SK-N-SH (cell line): ENCODE measurements around the gene ART5. TPM values are rescaled to one million over a fixed set of nuclear protein-coding genes. Genes with fewer than 3 reads are reported as not detected.

ENCODE experiments used
- CTCF ChIA-PET: fragments of 300-600, 350-600 bp; formaldehyde crosslinking; extraction: SDS; loops from one replicate; lab custom pipeline; 2021; lab: Yijun Ruan, JAX
- POLR2A ChIA-PET: fragments of 350-600 bp; sonication (Branson Sonifier 250); formaldehyde crosslinking; extraction: SDS; loops from one replicate; lab custom pipeline; 2020; ENCODE audit warnings: antibody characterized with exemption, inconsistent platforms; lab: Yijun Ruan, JAX
- DNase-seq: peaks from one replicate; pipeline ENCODE4 v3.0.0; 2012
- H2AFZ ChIP-seq: fragments of 200-600 bp; sonication (generic); 2 replicates; pipeline ENCODE4 v1.8.1; 2016; ENCODE audit warnings: antibody characterized with exemption, mild to moderate bottlenecking, low read depth
- H3F3A ChIP-seq: fragments of 200-600 bp; sonication (generic); replicated peaks from 2 replicates; pipeline ENCODE3; 2016; ENCODE audit warnings: antibody characterized with exemption, mild to moderate bottlenecking; ENCODE audit not compliant: insufficient read depth
- H3K27ac ChIP-seq, 2 experiments: fragments of 200-500 bp in 1 of 2; fragments of 200-600 bp in 1 of 2; sonication (Bioruptor generic) in 1 of 2; sonication (generic), shearing (Covaris generic) in 1 of 2; 2 replicates each; pipeline versions ENCODE4 v1.5.1 to v1.6.1; 2014 to 2016; ENCODE audit warnings: low read depth in 2 of 2, inconsistent platforms in 1 of 2, low read length in 1 of 2, mild to moderate bottlenecking in 1 of 2, mixed read lengths in 1 of 2
- H3K27me3 ChIP-seq: fragments of 200-600 bp; sonication (generic), shearing (Covaris generic); 2 replicates; pipeline ENCODE4 v1.6.1; 2016; ENCODE audit warnings: mixed run types; ENCODE audit not compliant: insufficient read depth
- H3K36me3 ChIP-seq, 2 experiments: fragments of 200-500 bp in 1 of 2; fragments of 200-600 bp in 1 of 2; sonication (Bioruptor generic) in 1 of 2; sonication (generic) in 1 of 2; replicated peaks in 1 of 2; 2 replicates each; pipeline versions ENCODE3 to v1.5.1; 2014 to 2016; ENCODE audit warnings: low read length in 1 of 2, mild to moderate bottlenecking in 1 of 2; ENCODE audit not compliant: insufficient read depth in 2 of 2, control insufficient read depth in 1 of 2
- H3K4me1 ChIP-seq, 2 experiments: fragments of 200-500 bp in 1 of 2; fragments of 200-600 bp in 1 of 2; sonication (Bioruptor generic) in 1 of 2; sonication (generic), shearing (Covaris generic) in 1 of 2; 2 replicates each; pipeline versions ENCODE4 v1.5.1 to v1.6.1; 2014 to 2016; ENCODE audit warnings: low read depth in 1 of 2, low read length in 1 of 2, mixed run types in 1 of 2; ENCODE audit not compliant: insufficient read depth in 2 of 2, control insufficient read depth in 1 of 2
- H3K4me2 ChIP-seq: fragments of 200-600 bp; sonication (generic), shearing (Covaris generic); 2 replicates; pipeline ENCODE4 v1.6.1; 2017; ENCODE audit warnings: mixed run types
- H3K4me3 ChIP-seq, 2 experiments: fragments of 200-500 bp in 1 of 2; fragments of 200-600 bp in 1 of 2; sonication (Bioruptor generic) in 1 of 2; sonication (generic), shearing (Covaris generic) in 1 of 2; 2 replicates each; pipeline versions ENCODE4 v1.5.1 to v1.8.1; 2014 to 2016; ENCODE audit warnings: low read depth in 2 of 2, inconsistent platforms in 1 of 2, low read length in 1 of 2, mild to moderate bottlenecking in 1 of 2, mixed read lengths in 1 of 2, moderate library complexity in 1 of 2
- H3K79me2 ChIP-seq: fragments of 200-600 bp; sonication (generic); 2 replicates; pipeline ENCODE4 v1.8.1; 2017; ENCODE audit warnings: mild to moderate bottlenecking; ENCODE audit not compliant: insufficient read depth
- H3K9ac ChIP-seq: fragments of 200-600 bp; sonication (generic); 2 replicates; pipeline ENCODE4 v1.6.1; 2017; ENCODE audit warnings: mixed run types
- H3K9me2 ChIP-seq: fragments of 200-600 bp; sonication (generic); 2 replicates; pipeline ENCODE4 v1.6.1; 2017; ENCODE audit warnings: mixed run types
- H3K9me3 ChIP-seq: fragments of 200-600 bp; sonication (generic); 2 replicates; pipeline ENCODE4 v1.6.1; 2017; ENCODE audit warnings: mixed run types, mild to moderate bottlenecking, moderate library complexity
- H4K20me1 ChIP-seq: fragments of 200-600 bp; sonication (generic); 2 replicates; pipeline ENCODE4 v1.6.1; 2017; ENCODE audit warnings: mild to moderate bottlenecking, mixed run types; ENCODE audit not compliant: insufficient read depth
- FOSL2 ChIP-seq: IDR thresholded peaks from 2 replicates; pipeline ENCODE4 v1.4.0; 2012; ENCODE audit warnings: low read depth, mild to moderate bottlenecking, moderate library complexity, borderline replicate concordance
- FOXJ3 ChIP-seq: sonication (generic); formaldehyde crosslinking; IDR thresholded peaks from 2 replicates; pipeline ENCODE4 v1.5.1; 2020; ENCODE audit warnings: mild to moderate bottlenecking, missing genetic modification reagents
- NFIC ChIP-seq: IDR thresholded peaks from 2 replicates; pipeline ENCODE4 v1.4.0; 2012; ENCODE audit warnings: borderline replicate concordance
- RXRA ChIP-seq: IDR thresholded peaks from 2 replicates; pipeline ENCODE4 v1.4.0; 2012; ENCODE audit warnings: low read depth, mild to moderate bottlenecking, borderline replicate concordance
- SIN3A ChIP-seq: IDR thresholded peaks from 2 replicates; pipeline ENCODE4 v1.6.1; 2012; ENCODE audit warnings: low read depth, mild to moderate bottlenecking, low read length, moderate library complexity, borderline replicate concordance
- TCF12 ChIP-seq: IDR thresholded peaks from 2 replicates; pipeline ENCODE4 v1.4.0; 2012
- YY1 ChIP-seq: IDR thresholded peaks from 2 replicates; pipeline ENCODE4 v1.4.0; 2012; ENCODE audit warnings: low read depth, mild to moderate bottlenecking
- WGBS: methylation state at CpG from one replicate; pipeline ENCODE4 v1.1.6; 2017; ENCODE audit warnings: low lambda C conversion rate; 5-methylcytosine and 5-hydroxymethylcytosine counted together
- polyA plus RNA-seq, 3 experiments: library from polyadenylated mRNA; depleted of rRNA; stranded (reverse); fragments of >200 nt; gene quantifications; 2 replicates each; pipeline ENCODE4 v1.2.3, GENCODE V29; 2012
- TF ChIP-seq, protein P1 (sequence below): IDR thresholded peaks from 2 replicates; pipeline ENCODE4 v1.4.0; 2012; ENCODE audit warnings: low read depth
- TF ChIP-seq, protein P2 (sequence below): IDR thresholded peaks from 2 replicates; pipeline ENCODE4; 2012
- TF ChIP-seq, protein P3 (sequence below): fragments of 150-350 bp; IDR thresholded peaks from 2 replicates; pipeline ENCODE4 v1.6.1; 2017; ENCODE audit warnings: antibody characterized with exemption, low read length, low read depth, borderline replicate concordance
- TF ChIP-seq, protein P4 (sequence below): IDR thresholded peaks from 2 replicates; pipeline ENCODE4 v1.4.0; 2012; ENCODE audit warnings: low read depth, borderline replicate concordance

ART5 gene
- polyA plus RNA-seq, 1 of the 3 experiments (the other 2 are of a cell fraction), result 0.59 TPM

DNA sequence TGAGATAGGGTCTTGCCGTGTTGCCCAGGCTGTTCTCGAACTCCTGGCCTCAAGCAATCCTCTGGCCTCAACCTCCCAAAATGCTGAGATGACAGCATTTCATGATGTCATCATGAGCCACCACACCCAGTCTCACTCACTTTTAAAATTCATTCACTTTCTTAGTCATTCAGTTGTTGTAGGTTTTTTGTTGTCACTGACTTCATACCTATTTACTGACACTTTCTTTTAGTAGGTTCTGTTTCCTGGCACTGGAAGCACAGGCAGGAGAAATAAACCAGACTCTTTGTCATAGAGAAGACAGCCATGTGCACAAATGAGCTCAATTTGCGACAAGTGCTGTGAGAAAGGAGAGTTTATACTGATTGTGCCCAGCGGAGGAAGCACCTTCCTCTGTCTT is 10.5 kb downstream of the ART5 start:
- WGBS, result 87% methylated on average over 4 of the region's 4 CpGs
- POLR2A ChIA-PET, result no interaction called here
- no peak for DNase-seq

DNA sequence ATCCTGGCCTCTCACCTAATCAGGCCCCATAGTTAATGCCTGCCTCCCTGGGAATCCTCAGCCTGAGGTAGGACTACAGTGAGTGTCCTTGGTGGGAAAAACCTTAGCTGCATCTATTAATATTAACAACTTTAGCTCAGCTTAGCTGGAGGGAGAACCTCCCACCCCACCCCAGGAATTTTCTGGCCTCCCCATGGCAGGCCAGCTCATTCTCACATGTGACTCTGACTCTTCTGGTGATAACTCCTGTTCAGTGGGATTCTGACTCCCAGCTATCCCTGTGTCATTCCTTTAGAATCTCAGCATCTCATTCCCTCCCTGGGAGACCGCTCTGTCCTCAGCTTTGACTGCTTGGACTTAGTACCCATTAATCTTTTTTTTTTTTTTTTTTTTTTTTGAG is 14.5 kb downstream of the ART5 start:
- Histone ChIP-seq H4K20me1 (no peaks in the 10 kb centered on the region), H3F3A (no peaks in the 10 kb centered on the region), H3K36me3 (no peaks in the 10 kb centered on the region), H3K4me1 (no peaks in the 10 kb centered on the region), H3K27me3 (no peaks in the 10 kb centered on the region), H3K9me2 (no peaks in the 10 kb centered on the region), H3K27ac (peak overlapping the region in 1 of 2 experiments; percentile 38; a peak in 1 of 4 replicates), H3K4me3 (no peak overlapping the region), H3K4me2 (no peak overlapping the region), H3K79me2 (no peaks in the 10 kb centered on the region), H3K9me3 (no peaks in the 10 kb centered on the region), H3K9ac (no peak overlapping the region), H2AFZ (no peak overlapping the region)
- POLR2A ChIA-PET, result no interaction called here
- no peak for DNase-seq
- CTCF ChIA-PET, result no interaction called here
- no peak for TF ChIP-seq RXRA
- TF ChIP-seq, protein P1, sequence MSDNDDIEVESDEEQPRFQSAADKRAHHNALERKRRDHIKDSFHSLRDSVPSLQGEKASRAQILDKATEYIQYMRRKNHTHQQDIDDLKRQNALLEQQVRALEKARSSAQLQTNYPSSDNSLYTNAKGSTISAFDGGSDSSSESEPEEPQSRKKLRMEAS, result no peak
- TF ChIP-seq, protein P2, sequence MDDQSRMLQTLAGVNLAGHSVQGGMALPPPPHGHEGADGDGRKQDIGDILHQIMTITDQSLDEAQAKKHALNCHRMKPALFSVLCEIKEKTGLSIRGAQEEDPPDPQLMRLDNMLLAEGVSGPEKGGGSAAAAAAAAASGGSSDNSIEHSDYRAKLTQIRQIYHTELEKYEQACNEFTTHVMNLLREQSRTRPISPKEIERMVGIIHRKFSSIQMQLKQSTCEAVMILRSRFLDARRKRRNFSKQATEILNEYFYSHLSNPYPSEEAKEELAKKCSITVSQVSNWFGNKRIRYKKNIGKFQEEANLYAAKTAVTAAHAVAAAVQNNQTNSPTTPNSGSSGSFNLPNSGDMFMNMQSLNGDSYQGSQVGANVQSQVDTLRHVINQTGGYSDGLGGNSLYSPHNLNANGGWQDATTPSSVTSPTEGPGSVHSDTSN, result no peak
- TF ChIP-seq, protein P3, sequence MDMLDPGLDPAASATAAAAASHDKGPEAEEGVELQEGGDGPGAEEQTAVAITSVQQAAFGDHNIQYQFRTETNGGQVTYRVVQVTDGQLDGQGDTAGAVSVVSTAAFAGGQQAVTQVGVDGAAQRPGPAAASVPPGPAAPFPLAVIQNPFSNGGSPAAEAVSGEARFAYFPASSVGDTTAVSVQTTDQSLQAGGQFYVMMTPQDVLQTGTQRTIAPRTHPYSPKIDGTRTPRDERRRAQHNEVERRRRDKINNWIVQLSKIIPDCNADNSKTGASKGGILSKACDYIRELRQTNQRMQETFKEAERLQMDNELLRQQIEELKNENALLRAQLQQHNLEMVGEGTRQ, result no peak
- TF ChIP-seq FOSL2, result 0 out of 2 replicates have a peak, but pooled peaks have one; percentile 5
- WGBS, result 100% methylated on average over 1 of the region's 1 CpG

More for the DNA sequence above, 10.5 kb downstream of the ART5 start:
- Histone ChIP-seq H4K20me1 (no peaks in the 10 kb centered on the region), H3K79me2 (no peaks in the 10 kb centered on the region), H3K4me3 (no peak overlapping the region), H2AFZ (no peak overlapping the region), H3K27me3 (no peaks in the 10 kb centered on the region), H3K4me2 (no peak overlapping the region), H3K9me2 (no peaks in the 10 kb centered on the region), H3K9me3 (no peaks in the 10 kb centered on the region), H3K27ac (no peak overlapping the region), H3K9ac (no peak overlapping the region), H3K36me3 (no peaks in the 10 kb centered on the region), H3F3A (no peaks in the 10 kb centered on the region), H3K4me1 (no peaks in the 10 kb centered on the region)
- no peak for TF ChIP-seq TCF12
- TF ChIP-seq SIN3A, result no peak
- TF ChIP-seq NFIC, result no peak
- TF ChIP-seq YY1, result no peak
- TF ChIP-seq, protein P4, sequence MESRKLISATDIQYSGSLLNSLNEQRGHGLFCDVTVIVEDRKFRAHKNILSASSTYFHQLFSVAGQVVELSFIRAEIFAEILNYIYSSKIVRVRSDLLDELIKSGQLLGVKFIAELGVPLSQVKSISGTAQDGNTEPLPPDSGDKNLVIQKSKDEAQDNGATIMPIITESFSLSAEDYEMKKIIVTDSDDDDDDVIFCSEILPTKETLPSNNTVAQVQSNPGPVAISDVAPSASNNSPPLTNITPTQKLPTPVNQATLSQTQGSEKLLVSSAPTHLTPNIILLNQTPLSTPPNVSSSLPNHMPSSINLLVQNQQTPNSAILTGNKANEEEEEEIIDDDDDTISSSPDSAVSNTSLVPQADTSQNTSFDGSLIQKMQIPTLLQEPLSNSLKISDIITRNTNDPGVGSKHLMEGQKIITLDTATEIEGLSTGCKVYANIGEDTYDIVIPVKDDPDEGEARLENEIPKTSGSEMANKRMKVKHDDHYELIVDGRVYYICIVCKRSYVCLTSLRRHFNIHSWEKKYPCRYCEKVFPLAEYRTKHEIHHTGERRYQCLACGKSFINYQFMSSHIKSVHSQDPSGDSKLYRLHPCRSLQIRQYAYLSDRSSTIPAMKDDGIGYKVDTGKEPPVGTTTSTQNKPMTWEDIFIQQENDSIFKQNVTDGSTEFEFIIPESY, result no peak
- TF ChIP-seq, protein P3, result no peak
- no peak for TF ChIP-seq FOXJ3
- CTCF ChIA-PET, result interaction anchor here (0.9 kb wide), 1 partner anchor 17 kb away, joined by 3 read pairs; no protein-coding TSS in a partner anchor
